Measurements from ENCODE around the gene KIF1A. TPM values are rescaled to one million over a fixed set of nuclear protein-coding genes. Genes with fewer than 3 reads are reported as not detected.

The KIF1A gene
- total RNA-seq, 1 experiment from 2014 or later, result not detected

- DNase-seq (ENCODE audit: low spot score), result no peak
Measured at GRCh38 chr2:240720686-240721595, 99.1 kb downstream of the KIF1A start.

DNA sequence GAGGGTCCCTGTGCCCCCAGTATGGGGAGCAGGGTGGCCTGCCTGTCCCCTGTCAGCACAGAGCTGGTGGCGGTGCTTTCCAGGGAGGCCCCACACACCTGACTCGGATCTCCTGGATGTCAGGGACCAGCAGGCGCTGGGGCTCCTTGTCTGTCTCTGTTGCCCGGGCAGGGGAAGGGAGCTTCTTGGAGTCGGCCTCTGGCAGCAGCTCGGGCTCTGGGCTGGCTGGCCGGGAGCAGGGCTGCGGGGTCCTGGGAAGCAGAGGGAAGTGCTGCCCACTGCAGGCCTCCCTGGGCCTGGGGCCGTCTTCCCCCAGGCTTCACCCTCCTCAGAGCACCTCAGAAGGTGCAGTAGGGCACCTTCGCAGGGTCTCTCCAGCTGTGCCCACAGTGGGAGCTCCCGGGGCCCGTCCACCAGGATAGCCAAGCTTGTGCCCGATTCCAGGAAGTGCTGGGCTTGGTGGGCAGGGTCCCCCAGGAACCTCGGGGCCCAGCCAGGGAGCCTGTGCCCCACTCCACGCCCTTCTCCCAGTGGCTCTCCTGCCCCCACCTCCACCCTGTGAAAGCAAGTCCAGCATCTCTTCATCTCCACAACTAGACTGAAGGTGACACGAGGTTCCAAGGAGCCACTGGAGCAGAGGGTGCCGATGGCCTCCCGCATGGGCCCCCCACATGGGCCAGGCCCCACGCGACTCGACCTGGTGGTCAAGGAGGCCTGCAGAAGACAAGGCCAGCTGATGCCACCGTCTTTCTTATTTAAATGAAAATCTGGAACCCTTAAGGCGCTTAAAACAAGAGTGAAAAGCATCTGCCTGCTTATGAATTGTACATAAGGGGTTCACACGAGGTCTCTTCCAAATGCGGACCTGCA lies 100.1 kb downstream of the KIF1A start:
- no peak for DNase-seq (ENCODE audit: low spot score)

DNA sequence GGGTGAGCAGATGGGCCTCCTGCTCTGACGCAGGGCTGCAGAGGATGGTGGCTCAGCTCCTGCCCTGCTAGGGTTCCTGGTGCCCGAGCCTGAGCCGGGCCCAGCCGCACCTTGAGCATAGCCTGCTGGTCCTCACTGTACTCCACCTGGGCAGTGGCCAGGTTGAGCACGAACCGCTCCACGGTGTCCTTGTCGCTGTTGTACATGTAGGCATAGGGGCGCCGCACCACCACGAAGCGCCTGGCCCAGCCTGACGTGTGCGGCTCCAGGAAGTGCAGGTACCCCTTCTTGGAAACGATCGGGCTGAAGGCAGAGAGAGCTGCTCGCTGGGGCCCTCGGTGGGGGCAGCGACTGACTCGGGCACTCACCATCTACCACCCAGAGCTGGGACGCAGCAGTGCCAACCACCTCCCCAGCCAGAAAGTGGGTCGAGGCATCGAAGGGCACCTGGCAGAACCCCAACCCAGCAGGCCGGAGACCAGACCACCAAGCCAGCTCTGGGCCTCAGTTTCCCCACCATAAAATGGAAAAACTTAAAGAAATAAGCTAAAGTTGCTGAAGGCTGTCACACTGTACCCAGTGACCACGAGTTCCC lies 101.0 kb downstream of the KIF1A start:
- no peak for DNase-seq (ENCODE audit: low spot score)

DNA sequence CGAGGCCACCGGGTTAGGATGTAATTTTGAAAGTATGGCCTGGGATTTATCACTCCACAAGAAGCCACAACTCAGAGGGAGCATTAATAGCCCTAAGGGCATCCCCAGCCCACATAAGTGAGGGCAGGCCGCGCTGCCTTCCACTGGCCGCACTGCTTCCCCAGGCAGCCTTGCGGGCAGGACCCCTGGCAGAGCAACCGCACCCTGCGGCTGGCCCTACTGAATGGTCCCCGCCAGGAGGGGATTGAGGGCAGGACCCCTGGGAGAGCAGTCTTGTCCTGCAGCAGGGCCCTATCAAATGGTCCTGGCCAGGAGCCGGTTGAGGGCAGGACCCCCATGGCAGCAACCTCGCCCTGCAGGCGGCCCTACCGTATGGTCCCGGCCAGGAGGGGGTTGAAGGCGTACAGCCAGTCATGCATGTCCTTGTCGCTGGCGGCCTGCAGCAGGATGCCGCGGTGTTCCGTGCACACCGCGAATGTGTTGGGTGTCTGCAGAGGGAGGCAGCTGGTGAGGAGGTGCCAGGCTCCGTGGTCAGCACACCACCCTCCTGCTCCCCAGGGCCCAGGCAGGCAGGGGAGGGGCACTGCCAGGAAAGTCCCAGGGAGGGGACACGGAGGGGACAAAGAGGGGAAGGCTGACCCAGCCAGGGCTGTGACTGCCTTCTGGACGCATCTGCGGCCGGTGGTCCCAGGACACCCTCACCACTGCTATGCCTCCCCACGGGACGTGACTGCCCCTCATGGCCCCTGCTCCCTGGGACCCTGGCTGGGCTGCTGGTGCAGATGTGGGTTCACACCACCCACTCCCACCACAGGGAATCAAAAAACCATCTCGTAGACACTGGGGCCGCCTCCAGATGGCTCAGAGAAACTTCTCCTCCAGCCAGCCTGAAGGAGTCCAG lies 102.1 kb downstream of the KIF1A start:
- DNase-seq (ENCODE audit: low spot score), result no peak

DNA sequence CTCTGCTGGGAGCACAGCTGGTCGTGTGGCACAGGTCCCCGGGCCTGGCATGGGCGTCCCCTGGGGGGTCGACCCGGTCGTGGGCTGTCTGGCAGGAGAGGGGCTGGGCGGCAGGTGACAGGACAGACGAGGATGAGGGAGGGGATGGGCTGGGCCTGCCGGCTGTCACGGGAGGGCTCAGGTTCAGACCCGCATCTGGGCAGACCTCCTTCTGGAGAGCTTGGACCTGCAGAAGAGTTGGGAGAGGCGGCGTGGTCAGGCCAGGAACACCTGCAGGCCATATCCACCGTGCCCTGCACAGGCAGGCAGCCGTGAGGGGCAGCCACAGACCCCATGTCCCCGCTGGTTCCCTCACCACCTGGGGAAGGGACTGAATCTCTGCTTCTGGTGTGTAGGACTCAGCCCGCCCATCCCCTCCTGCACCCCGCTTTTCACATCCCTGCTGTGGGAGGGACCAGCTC lies 102.8 kb downstream of the KIF1A start:
- DNase-seq (ENCODE audit: low spot score), result no peak

DNA sequence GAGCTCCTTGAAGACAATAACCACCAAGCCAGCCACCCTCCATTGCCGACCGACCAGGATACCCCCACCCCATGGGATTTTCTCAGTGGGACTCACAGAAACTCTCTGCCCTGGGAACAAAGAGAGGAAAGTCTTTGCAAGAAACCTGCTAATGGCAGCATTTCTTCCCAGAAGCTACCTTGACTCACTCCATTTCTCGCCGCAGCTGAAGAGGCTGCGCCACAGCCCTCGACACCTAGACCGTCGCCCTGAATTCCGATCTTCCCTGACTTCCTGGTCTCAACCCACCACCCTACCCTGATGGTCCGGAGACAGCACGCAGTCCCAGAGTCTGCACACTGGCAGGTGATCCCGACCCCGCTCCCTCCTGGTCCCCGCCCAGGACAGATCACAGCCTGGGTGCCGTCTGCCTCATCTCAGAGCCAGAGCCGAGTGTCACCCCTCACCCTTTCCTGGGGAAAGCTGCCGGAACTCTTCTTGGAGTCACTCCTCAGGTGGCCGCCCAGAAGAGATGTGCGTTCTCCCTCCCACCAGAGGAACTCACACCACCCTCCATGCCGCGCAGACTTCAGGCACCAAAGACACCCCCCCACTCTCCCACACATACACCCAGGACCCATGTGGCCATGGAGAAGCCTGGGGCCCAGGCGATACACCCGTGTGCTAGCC lies 103.8 kb downstream of the KIF1A start:
- DNase-seq (ENCODE audit: low spot score), result no peak

DNA sequence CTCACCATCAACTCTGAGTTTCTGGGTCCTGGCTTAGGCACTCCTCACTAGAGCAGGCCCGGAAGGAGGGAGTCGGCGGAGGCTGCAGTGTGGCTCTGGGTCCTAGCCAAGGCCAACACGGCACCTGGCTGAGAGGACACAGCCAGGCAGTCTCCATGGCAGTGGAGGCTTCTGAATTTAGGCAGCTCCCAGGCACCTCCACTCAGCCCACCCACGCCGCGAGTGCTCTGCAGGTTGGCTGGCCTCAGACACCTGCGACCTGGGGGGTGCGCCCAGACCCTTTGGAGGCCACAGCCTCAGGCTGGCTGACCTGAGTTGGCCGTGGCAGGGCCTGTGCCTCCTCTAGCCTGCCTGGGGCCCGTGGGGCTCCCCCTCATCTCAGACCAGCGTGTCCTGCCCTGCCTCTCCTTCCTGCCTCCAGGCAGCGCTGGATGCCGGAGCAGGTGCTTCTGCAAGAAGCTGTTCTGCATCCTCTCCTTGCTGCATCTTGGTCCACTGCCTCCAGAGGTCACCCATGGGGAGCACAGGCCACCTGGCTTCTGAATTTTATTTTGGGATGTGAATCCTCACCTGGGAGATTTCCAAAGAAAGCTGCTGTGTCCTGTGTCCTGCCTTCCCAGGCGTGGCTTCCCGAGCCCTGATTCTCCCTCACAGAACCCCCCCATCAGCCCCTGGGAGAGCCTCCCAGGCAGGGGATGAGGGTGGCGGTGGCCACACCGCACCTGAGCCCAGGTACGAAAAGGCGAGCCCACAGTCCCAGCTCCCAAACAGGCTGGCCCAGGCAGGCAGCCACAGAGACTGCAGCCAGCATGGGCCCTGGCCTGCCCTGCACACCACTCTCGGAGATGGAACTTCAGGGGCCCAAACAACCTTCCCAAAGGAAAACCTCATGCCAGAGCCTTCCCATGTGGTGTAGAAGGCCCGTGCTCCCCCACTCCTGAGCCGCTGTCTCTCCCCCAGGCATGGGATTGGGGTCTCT lies 105.0 kb downstream of the KIF1A start:
- no peak for DNase-seq (ENCODE audit: low spot score)

- DNase-seq (ENCODE audit: low spot score), result no peak
Measured at GRCh38 chr2:240713928-240714746, 105.9 kb downstream of the KIF1A start.

DNA sequence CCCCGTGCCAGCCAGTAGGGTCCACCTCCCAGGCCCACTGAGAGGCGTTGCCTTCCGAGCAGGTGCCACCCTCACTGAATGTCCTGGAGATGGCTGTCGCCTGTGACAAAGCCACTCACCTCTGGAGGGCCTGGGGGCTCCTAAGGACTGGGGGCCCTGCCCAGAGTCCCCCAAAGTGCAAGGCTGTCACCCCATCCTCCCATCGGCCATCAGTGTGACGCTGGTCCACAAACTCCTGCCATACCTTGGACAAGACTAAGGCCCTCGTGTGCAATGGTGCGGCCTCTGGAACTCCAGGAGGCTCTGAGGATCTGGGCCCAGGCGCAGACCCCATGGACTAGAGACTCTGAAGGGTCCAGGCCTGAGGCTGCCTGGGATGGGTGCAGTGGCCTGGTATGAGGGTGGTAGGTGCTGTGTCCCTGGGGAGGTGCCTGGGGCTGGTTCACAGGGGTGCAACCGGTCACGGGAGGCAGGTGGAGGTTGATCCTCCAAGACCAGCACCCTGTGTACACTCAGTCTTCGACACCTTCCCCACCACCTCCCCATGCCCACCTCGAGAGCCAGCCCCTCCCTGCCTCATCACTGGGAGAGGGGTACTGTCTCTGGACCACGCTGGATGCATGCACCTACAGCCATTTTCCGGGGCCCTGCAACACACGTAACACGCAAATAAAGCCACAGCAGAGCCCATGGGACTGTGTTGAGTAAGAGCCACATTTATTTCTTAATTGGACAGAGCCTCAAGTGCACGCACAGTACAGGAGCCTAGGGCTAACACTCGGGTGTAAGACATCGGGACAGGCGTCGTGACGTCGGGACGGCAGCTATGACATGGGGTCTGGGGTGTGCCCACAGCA lies 106.7 kb downstream of the KIF1A start:
- no peak for DNase-seq (ENCODE audit: low spot score)

DNA sequence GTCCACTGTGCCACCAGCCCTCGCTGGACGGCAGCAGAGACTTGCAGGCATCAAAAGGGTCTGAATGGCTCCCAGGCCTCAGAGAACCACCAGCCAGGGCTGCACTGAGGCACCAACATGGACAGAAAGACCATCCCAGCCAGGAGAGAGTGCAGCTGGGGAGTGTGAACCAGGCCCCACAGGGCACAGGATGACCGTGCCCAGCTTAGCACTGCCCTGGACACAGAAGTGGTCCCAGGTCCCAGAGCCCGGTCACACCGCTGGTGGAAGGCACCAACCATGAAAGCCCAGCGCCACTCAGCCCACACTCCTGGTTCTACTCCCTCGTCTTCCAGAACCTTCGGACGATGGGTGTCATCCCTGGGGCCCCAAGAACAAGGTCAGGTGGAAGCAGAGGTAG lies 107.9 kb downstream of the KIF1A start:
- DNase-seq (ENCODE audit: low spot score), result no peak

DNA sequence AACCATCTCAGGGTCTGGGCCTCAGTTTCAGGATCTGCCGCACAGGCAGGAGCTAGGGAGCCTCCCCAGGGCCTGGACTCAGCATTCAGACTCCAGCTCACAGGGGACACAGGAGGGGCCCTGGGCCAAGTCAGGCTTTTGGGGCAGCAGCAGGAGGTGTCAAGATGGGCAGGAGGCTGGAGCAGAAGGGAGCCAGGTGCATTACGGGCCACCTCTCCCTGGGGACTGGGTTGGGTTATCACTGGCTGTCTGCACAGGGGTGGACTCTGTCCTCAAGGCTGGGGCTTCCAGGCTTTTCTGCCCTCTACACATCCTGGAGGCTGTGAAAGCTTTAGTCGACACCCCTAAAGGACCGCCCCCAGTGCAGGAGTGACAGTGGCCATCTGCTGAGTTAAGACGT lies 108.3 kb downstream of the KIF1A start:
- no peak for DNase-seq (ENCODE audit: low spot score)

GRCh38 chr2:240711296-240711695 lies 108.7 kb downstream of the KIF1A start:
- no peak for DNase-seq (ENCODE audit: low spot score)

- DNase-seq (ENCODE audit: low spot score), result no peak
Measured at GRCh38 chr2:240708457-240708856, 111.6 kb downstream of the KIF1A start.

GRCh38 chr2:240707821-240708220 lies 112.2 kb downstream of the KIF1A start:
- no peak for DNase-seq (ENCODE audit: low spot score)

DNA sequence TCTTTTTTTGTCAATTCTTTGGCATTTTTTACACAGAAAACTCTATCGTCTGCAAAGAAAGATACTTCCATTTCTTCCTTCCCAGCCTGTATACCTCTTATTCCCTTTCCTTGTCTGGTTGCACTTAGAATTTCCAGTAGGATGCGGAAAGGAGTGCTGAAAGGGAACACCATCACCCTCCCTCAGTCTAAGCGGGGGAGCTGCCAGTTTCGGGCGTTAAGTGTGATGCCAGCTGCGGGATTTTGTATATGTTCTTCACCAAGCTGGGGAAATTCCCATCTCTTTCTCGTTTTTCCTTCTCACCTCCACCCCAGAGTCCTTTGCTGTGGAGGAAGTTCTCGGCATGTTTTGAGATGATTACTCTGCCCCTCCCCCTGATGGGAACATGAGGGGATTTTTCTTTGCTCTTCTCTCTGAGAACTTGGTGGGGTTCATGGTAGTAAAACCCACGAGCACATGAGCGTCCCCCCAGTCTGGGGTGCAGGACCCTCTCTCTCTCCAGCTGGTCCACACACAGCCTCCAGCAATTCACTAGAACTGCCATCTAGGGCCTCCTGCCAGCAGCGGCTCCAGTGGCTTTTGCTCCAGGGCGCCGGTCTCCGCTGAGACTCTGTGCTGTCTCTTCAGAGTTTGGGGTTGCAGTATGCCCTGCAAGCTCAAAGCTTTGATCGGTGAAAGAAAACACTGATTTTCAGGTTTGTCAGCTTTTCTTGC lies 112.8 kb downstream of the KIF1A start:
- no peak for DNase-seq (ENCODE audit: low spot score)

DNA sequence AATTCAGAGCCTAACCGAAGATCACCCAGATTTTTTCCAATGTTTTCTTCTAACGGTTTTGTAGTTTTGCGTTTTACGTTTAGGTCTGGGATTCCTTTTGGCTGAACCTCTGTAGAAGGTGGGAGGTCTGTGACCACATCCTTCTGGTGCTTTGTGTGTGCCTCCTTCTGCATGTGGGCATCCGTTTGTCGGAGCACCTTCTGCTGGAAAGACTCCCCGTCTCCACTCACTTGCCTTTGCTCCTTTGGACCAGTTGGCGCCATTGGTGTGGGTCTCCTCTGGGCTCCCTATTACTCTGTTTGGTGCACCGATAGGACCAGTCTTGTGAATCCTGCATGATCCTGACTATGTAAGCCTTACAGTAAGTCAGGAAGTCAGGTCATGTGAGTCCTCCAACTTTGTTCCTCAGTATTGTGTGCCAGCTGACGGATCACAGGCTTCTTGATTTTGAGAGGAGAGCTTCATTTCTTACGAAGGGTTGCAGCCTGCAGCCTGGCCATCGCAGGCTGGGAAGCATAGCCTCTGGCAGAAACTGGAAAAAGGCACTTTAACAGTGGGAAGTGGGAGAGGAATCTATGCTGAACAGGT lies 114.7 kb downstream of the KIF1A start:
- DNase-seq (ENCODE audit: low spot score), result no peak

All from HT-29 (cell line).